Activated naive CD4-positive, alpha-beta T cell treated with anti-CD3 and anti-CD28 coated beads for 36 hours (primary cell): ENCODE measurements around the gene S100A16. TPM values are rescaled to one million over a fixed set of nuclear protein-coding genes. Genes with fewer than 3 reads are reported as not detected.

Source experiments
- CTCF ChIA-PET: fragments of 350-600 bp; sonication (Branson Sonifier 250); formaldehyde crosslinking; loops from one replicate; lab custom pipeline; 2021; ENCODE audit warnings: antibody characterized with exemption; lab: Charles Lee
- DNase-seq: peaks from one replicate; pipeline ENCODE4 v3.0.0-alpha.2; 2020
- H3K27ac Mint-ChIP-seq: one replicate; pipeline ENCODE4 v1.8.0; 2021; ENCODE audit warnings: mild to moderate bottlenecking, mixed read lengths
- H3K27me3 Mint-ChIP-seq: one replicate; pipeline ENCODE4 v1.8.0; 2021; ENCODE audit warnings: low read depth, mixed read lengths
- H3K36me3 Mint-ChIP-seq: one replicate; pipeline ENCODE4 v1.8.0; 2021; ENCODE audit warnings: low read depth, mixed read lengths
- H3K4me1 Mint-ChIP-seq: one replicate; pipeline ENCODE4 v1.8.0; 2021; ENCODE audit warnings: low read depth, mixed read lengths
- H3K4me3 Mint-ChIP-seq: one replicate; pipeline ENCODE4 v1.8.0; 2021; ENCODE audit warnings: mild to moderate bottlenecking, moderate library complexity, mixed read lengths
- H3K9me3 Mint-ChIP-seq: one replicate; pipeline ENCODE4 v1.8.0; 2021; ENCODE audit warnings: mixed read lengths
- intact Hi-C: fragments of 100-400 bp; cut with micrococcal nuclease; formaldehyde crosslinking; loops from one replicate; pipeline ENCODE4 v1.15.1; 2023
- total RNA-seq, 2 experiments: library from RNA; stranded (reverse); gene quantifications; one replicate each; pipeline ENCODE4 v1.2.3, GENCODE V29; 2021

S100A16 gene, protein sequence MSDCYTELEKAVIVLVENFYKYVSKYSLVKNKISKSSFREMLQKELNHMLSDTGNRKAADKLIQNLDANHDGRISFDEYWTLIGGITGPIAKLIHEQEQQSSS
- total RNA-seq: not detected

DNA sequence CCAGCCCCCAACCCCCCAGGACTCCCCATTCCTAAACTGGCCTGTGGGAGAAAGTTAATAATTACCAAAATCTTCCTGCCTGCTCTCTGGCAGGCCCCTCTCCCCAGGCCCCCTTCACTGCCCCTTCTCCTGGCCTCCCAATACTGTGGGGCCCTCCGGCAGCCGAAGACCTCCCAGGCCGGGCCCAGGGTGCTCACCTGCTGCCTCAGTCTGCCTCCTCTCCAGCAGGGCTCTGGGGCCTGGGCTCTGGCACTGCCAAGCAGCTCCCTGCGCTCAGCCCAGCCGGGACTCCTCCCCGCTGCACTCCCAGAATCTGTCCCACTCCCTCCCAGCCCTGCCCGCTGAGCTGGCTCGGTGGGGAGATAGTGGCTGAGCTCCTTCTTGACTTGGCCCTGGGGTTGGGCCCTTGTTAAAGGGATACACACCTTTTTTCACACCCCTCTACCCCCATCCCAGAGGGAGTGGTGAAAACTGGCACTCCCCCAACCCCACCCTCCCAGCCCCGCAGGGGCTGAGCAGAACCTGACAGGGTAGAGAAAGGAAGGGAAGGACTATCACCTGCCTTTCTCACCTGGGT is at the start of gene S100A16:
S100A16 (minus strand) TSS at position 383 of the 577 bp plus-strand sequence. CDS start 4,986 bp downstream, outside the sequence.
- DNase-seq: no peak
- CTCF ChIA-PET: interaction anchor here (1.0 to 1.7 kb wide), 2 partner anchors 9 to 35 kb away, joined by 5 read pairs; no protein-coding TSS in a partner anchor
- Mint-ChIP-seq H3K9me3 (no peaks in the 10 kb centered on the region), H3K4me3 (no peak within 1 kb of the TSS), H3K36me3 (no peaks in the 10 kb centered on the region), H3K27ac (no peak within 1 kb of the TSS), H3K4me1 (peaks cover 1% of the 10 kb centered on the region), H3K27me3 (no peaks in the 10 kb centered on the region)
- intact Hi-C loops: no loop called here

- Mint-ChIP-seq H3K27ac (peak overlapping the region; percentile 62), H3K36me3 (peaks cover 50% of the 10 kb centered on the region), H3K27me3 (no peaks in the 10 kb centered on the region), H3K9me3 (no peaks in the 10 kb centered on the region), H3K4me1 (peaks cover 19% of the 10 kb centered on the region), H3K4me3 (no peak overlapping the region)
- no peak for DNase-seq
- intact Hi-C loops: no loop called here
- CTCF ChIA-PET: no interaction called here
Observed at GRCh38 chr1:153662269-153662668, 49.3 kb upstream of the S100A16 start.

GRCh38 chr1:153661111-153661708 is 48.3 kb upstream of the S100A16 start:
- intact Hi-C loops: no loop called here
- no peak overlapping the region for H3K4me3 Mint-ChIP-seq
- no peaks in the 10 kb centered on the region for H3K27me3 Mint-ChIP-seq
- no peak for DNase-seq
- H3K4me1 Mint-ChIP-seq: peaks cover 17% of the 10 kb centered on the region
- H3K27ac Mint-ChIP-seq: no peak overlapping the region
- CTCF ChIA-PET: no interaction called here
- peaks cover 40% of the 10 kb centered on the region for H3K36me3 Mint-ChIP-seq
- no peaks in the 10 kb centered on the region for H3K9me3 Mint-ChIP-seq

DNA sequence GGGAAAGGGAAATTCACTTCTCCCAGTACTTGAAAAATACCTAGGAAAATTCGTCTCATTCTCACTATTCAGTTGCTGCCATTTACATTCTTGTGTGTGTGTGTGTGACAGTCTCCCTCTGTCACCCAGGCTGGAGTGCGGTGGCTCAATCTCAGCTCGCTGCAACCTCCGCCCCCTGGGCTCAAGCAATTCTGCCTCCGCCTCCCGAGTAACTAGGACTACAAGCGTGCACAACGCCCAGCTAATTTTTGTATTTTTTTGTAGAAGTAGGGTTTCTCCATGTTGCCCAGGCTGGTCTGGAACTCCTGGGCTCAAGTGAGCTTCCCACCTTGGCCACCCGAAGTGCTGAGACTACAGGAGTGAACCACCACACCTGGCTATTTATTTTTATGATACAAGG is 46.7 kb upstream of the S100A16 start:
- intact Hi-C loops: loop anchor here (5.0 kb wide), 1 partner anchor 318 kb away; the partner anchor contains the start of gene JTB
- no peaks in the 10 kb centered on the region for H3K9me3 Mint-ChIP-seq
- CTCF ChIA-PET: no interaction called here

DNA sequence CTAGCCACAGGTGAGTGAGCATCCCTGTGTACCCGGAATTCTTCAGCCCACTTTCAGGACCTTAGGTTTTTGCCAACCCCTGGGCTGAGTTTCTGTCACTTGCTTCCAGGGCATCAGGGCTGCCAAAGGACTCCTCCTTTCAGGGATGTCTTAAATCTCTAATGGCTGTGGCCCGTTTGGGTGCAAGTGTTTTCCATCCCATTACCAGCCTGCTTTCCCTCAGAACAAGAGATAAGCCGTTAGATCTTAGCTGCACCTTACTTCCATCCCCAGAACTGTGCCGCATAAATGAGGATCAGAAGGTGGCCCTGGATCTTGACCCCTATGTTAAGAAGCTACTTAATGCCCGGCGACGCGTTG is 46.2 kb upstream of the S100A16 start:
- intact Hi-C loops: loop anchor here (5.0 kb wide), 1 partner anchor 318 kb away; the partner anchor contains the start of gene JTB
- CTCF ChIA-PET: interaction anchor here (0.5 to 1.2 kb wide), 3 partner anchors 18 to 318 kb away, joined by 3 read pairs; partner anchors contain the start of gene JTB
- peaks cover 24% of the 10 kb centered on the region for H3K36me3 Mint-ChIP-seq
- H3K27me3 Mint-ChIP-seq: no peaks in the 10 kb centered on the region
- H3K4me3 Mint-ChIP-seq: peak overlapping the region; percentile 97
- DNase-seq: no peak
- H3K9me3 Mint-ChIP-seq: no peaks in the 10 kb centered on the region
- peaks cover 15% of the 10 kb centered on the region for H3K4me1 Mint-ChIP-seq
- peak overlapping the region; percentile 94 for H3K27ac Mint-ChIP-seq

More for the DNA sequence above, 46.7 kb upstream of the S100A16 start:
- Mint-ChIP-seq H3K4me1 (peaks cover 15% of the 10 kb centered on the region), H3K36me3 (peaks cover 29% of the 10 kb centered on the region), H3K27me3 (no peaks in the 10 kb centered on the region), H3K4me3 (peak overlapping the region; percentile 97), H3K27ac (peak overlapping the region; percentile 94)
- no peak for DNase-seq

DNA sequence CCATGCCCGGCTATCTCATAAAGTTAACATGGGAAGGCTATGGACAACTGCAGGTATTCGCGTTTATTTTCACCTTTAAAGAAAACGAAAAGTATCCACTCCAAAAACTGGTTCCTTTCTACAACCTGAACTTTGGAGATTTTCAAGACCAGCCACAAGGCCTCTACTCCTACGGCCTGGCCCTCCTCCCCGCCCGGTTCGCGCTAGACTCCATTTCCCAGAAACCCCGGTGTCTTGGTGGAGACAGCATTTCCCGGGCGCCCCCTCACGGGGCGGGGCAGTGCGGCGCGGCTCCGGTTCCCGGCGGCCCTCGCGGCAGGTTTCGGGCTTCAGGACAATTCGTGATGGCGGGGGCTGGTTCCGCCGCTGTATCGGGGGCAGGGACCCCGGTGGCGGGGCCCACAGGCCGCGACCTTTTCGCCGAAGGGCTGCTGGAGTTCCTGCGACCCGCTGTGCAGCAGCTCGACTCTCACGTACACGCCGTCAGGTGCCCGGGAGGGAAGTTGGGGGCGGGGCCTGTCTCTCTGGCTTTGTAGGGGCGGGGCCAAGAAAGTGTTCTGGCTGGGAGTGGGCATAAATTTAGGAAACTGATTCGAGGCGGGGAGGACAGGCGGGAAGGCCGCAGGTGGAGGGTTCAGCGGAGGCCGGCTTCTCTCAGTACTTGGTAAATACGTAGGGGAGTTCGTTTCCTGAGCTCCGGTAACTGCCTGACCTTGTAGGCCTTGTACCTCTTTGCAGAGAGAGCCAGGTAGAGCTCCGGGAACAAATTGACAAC is 45.6 kb upstream of the S100A16 start, which contains the start of gene SNAPIN:
SNAPIN (plus strand) TSS at position 304 of the 775 bp plus-strand sequence; CDS start at position 345, 41 bp downstream.
- Mint-ChIP-seq H3K36me3 (peaks cover 20% of the 10 kb centered on the region), H3K27ac (peak within 1 kb of the TSS; percentile 94), H3K9me3 (no peaks in the 10 kb centered on the region), H3K4me1 (peaks cover 15% of the 10 kb centered on the region), H3K27me3 (no peaks in the 10 kb centered on the region), H3K4me3 (peak within 1 kb of the TSS; percentile 97)
- DNase-seq: peak; percentile 95
- intact Hi-C loops: loop anchor here (1.0 to 5.0 kb wide), 4 partner anchors 13 to 319 kb away; partner anchors contain the start of genes CHTOP and JTB
- CTCF ChIA-PET: interaction anchor here (0.5 to 1.2 kb wide), 3 partner anchors 19 to 319 kb away, joined by 3 read pairs; partner anchors contain the start of gene JTB

DNA sequence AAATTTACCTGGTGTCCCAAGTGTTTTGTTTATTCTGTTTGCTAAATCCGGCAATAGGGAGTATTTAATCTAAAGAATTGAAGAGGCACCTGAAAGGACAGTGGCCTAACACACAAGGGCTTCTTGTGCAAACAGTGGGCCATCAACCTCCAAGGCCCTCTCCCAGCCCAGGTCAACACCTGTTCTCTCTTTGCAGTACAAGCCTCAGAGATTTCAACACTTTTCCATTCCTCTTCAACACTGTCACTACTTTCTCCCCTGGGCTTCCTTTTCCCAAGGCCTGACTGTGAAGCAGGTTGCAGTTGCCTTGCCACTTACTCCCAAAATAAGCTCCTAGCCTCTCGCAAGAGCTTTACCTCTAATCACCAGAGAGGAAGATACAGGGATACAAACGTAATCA is 42.4 kb upstream of the S100A16 start:
- Mint-ChIP-seq H3K36me3 (no peaks in the 10 kb centered on the region), H3K4me1 (peaks cover 14% of the 10 kb centered on the region), H3K9me3 (no peaks in the 10 kb centered on the region), H3K27me3 (no peaks in the 10 kb centered on the region), H3K4me3 (no peak overlapping the region), H3K27ac (no peak overlapping the region)
- intact Hi-C loops: loop anchor here (5.0 kb wide), 1 partner anchor 322 kb away; the partner anchor contains the start of gene JTB
- DNase-seq: no peak
- CTCF ChIA-PET: interaction anchor here (1.6 kb wide), 1 partner anchor 21 kb away, joined by 5 read pairs; the partner anchor contains the start of gene CHTOP

DNA sequence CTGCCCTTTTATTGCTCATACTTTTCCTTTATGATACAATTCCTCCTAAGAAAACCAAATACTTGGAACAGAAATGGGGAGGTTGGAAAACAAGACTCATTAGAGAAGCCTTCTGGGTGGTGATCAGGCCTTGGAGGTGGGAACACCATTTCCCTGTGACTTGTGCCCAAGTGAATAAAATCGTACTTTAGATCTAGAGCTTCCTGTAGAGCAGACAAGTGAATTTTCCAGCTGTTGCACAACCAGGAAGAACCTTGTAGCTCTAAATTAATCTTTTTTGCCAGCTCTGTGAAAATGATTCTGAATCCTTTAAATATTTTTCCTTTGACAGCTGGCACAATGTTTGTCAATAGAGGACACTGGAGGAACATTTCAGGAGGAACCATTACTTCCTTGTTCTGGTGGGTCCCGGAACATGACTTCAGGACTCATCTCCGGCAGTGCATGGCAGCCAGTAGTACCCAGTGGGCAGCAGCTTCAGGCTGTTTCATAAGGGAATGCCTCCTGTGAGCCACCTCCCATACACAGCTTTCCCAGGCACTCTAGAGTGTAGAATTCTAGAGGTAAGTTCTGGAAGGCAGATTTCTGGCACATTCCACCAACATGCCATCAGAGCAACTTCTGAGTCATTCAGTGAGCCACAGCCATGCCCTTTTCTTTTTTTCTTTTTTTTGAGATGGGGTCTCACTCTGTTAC is 40.0 kb upstream of the S100A16 start:
- no peak overlapping the region for H3K27ac Mint-ChIP-seq
- no peak for DNase-seq
- CTCF ChIA-PET: interaction anchor here (0.9 kb wide), 1 partner anchor 10 kb away, joined by 4 read pairs; no protein-coding TSS in a partner anchor
- no peak overlapping the region for H3K4me3 Mint-ChIP-seq
- no peaks in the 10 kb centered on the region for H3K27me3 Mint-ChIP-seq
- H3K36me3 Mint-ChIP-seq: peaks cover under 1% of the 10 kb centered on the region
- peaks cover 22% of the 10 kb centered on the region for H3K4me1 Mint-ChIP-seq
- H3K9me3 Mint-ChIP-seq: no peaks in the 10 kb centered on the region
- intact Hi-C loops: no loop called here

- H3K4me1 Mint-ChIP-seq: peaks cover 28% of the 10 kb centered on the region
- no peaks in the 10 kb centered on the region for H3K27me3 Mint-ChIP-seq
- intact Hi-C loops: no loop called here
- no peak overlapping the region for H3K27ac Mint-ChIP-seq
- DNase-seq: no peak
- H3K4me3 Mint-ChIP-seq: no peak overlapping the region
- peaks cover 6% of the 10 kb centered on the region for H3K36me3 Mint-ChIP-seq
- H3K9me3 Mint-ChIP-seq: no peaks in the 10 kb centered on the region
- CTCF ChIA-PET: interaction anchor here (0.6 to 0.8 kb wide), 2 partner anchors 56 to 142 kb away, joined by 4 to 5 read pairs; no protein-coding TSS in a partner anchor
Observed at GRCh38 chr1:153651771-153652170, 38.8 kb upstream of the S100A16 start.

GRCh38 chr1:153649863-153650235 is 36.9 kb upstream of the S100A16 start:
- Mint-ChIP-seq H3K9me3 (no peaks in the 10 kb centered on the region), H3K27me3 (no peaks in the 10 kb centered on the region), H3K4me1 (peaks cover 41% of the 10 kb centered on the region), H3K36me3 (peaks cover 25% of the 10 kb centered on the region), H3K27ac (peak overlapping the region; percentile 57), H3K4me3 (no peak overlapping the region)
- CTCF ChIA-PET: interaction anchor here (1.3 to 1.4 kb wide), 2 partner anchors 10 to 116 kb away, joined by 3 to 5 read pairs; no protein-coding TSS in a partner anchor
- intact Hi-C loops: no loop called here
- peak; percentile 12 for DNase-seq

DNA sequence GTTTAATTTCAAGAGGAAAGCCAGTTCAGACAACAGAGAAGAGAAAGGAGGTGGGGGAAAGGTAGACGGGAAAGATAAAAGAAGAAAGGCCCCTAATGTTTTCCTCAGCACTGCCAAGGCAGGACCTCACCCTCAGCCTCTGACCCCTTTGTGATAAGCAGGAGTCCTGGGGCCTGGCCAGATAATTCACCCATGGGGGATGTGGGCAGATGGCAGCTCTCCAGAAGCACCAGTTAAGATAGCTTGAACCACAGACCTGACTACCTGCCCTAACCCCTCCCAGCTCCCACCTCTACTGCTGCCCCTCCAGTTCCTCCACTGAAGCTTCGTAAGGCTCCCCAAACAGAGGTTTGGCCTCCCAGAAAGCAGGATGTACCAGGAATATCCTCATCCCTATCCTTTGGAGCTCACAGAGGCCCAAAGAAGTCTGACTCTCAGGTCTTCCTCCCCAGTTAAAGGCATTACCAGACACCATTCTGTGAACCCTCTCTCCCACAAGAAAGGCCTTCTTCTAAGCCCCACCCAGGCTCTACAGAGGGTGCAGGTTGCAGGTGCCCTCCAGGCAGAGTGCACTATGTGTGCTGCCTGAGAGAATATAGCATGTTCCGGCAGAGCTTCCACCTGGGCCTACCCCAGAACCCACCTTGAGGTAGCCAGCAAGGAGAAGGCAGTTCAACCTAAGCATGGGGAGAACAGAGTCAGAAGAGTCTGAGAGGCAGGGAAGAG is 36.4 kb upstream of the S100A16 start:
- H3K36me3 Mint-ChIP-seq: peaks cover 29% of the 10 kb centered on the region
- no peaks in the 10 kb centered on the region for H3K27me3 Mint-ChIP-seq
- CTCF ChIA-PET: interaction anchor here (0.8 to 1.4 kb wide), 3 partner anchors 9 to 147 kb away, joined by 3 to 5 read pairs (median 3); no protein-coding TSS in a partner anchor
- no peaks in the 10 kb centered on the region for H3K9me3 Mint-ChIP-seq
- peak overlapping the region; percentile 57 for H3K27ac Mint-ChIP-seq
- DNase-seq: no peak
- peaks cover 44% of the 10 kb centered on the region for H3K4me1 Mint-ChIP-seq
- intact Hi-C loops: no loop called here
- no peak overlapping the region for H3K4me3 Mint-ChIP-seq
